KMS-11 (cell line): ENCODE data around the gene HDAC10.

Source experiments
- H2AFZ ChIP-seq: fragments of 200-600 bp; sonication (generic); 2 replicates; pipeline ENCODE4 v1.6.1; 2016; ENCODE audit warnings: antibody characterized with exemption, mixed run types, low read depth
- H3K27ac ChIP-seq: fragments of 200-600 bp; sonication (generic); 2 replicates; pipeline ENCODE4 v1.6.1; 2016; ENCODE audit warnings: mild to moderate bottlenecking, mixed run types
- H3K27me3 ChIP-seq: fragments of 200-600 bp; sonication (generic); 2 replicates; pipeline ENCODE4 v1.6.1; 2017; ENCODE audit warnings: mild to moderate bottlenecking, low read depth, mixed run types, moderate library complexity; ENCODE audit not compliant: insufficient read depth
- H3K36me3 ChIP-seq: fragments of 200-600 bp; sonication (generic); 2 replicates; pipeline ENCODE4 v1.6.1; 2017; ENCODE audit warnings: mild to moderate bottlenecking, mixed run types; ENCODE audit not compliant: insufficient read depth
- H3K4me1 ChIP-seq: fragments of 200-600 bp; sonication (generic); 2 replicates; pipeline ENCODE4 v1.6.1; 2016; ENCODE audit warnings: mild to moderate bottlenecking, low read depth, mixed run types; ENCODE audit not compliant: poor library complexity, severe bottlenecking
- H3K4me2 ChIP-seq: fragments of 200-600 bp; sonication (generic); 2 replicates; pipeline ENCODE4 v1.7.0; 2016; ENCODE audit warnings: mild to moderate bottlenecking, mixed run types
- H3K4me3 ChIP-seq: fragments of 200-600 bp; sonication (generic); IDR thresholded peaks from 2 replicates; pipeline ENCODE4 v1.6.1; 2017; ENCODE audit warnings: low read depth, low read length, mixed read lengths; ENCODE audit not compliant: insufficient read depth
- H3K79me2 ChIP-seq: fragments of 200-600 bp; sonication (generic); 2 replicates; pipeline ENCODE4 v1.6.1; 2016; ENCODE audit warnings: low read depth, mixed run types; ENCODE audit not compliant: insufficient read depth
- H3K9ac ChIP-seq: fragments of 200-600 bp; sonication (generic); 2 replicates; pipeline ENCODE4 v1.6.1; 2016; ENCODE audit warnings: mild to moderate bottlenecking, mixed run types
- H4K20me1 ChIP-seq: fragments of 200-600 bp; sonication (generic); 2 replicates; pipeline ENCODE4 v1.6.1; 2016; ENCODE audit warnings: mild to moderate bottlenecking, mixed run types; ENCODE audit not compliant: insufficient read depth
- TF ChIP-seq, protein P1 (sequence below): fragments of 200-600 bp; sonication (generic); conservative IDR thresholded peaks from 2 replicates; pipeline ENCODE4 v1.6.1; 2017; ENCODE audit warnings: low read depth, mild to moderate bottlenecking, antibody characterized with exemption, low read length, moderate library complexity, mixed read lengths

Gene HDAC10

DNA sequence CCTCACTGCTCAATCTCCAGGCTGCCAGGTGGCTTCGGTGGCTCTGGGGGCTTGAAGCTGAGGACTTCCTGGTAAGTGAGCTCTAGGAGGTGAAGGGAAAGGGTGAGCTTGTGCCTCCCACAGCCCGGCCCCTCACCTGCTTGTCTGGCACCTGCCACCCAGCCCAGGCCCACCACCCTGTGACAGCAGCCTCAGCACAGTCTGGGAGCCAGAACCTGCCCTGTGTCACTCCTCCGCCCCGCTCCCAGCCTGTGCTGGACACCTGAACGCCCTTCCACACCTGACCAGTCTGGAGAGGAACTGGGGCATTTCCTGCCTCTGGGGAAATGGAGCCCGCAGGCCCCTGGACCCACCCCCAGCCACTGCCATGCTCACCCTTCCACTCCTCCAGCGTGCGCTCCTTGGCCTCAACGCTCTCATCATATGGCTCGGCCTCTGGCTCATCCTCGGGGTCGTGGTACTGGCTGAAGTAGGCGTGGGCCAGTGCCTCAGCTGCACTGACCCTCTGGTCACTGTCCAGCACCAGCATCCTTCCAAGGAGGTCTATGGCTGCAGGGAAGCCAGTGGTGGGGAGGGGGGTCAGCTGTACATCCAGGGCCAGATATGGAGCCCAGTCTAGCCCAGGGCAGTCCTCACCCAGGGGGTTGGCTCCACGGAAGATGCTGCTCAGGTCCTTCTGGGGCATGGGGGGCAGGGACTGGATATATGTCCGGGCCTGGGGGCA, 14.0 kb upstream of the HDAC10 start:
- TF ChIP-seq, protein P1, sequence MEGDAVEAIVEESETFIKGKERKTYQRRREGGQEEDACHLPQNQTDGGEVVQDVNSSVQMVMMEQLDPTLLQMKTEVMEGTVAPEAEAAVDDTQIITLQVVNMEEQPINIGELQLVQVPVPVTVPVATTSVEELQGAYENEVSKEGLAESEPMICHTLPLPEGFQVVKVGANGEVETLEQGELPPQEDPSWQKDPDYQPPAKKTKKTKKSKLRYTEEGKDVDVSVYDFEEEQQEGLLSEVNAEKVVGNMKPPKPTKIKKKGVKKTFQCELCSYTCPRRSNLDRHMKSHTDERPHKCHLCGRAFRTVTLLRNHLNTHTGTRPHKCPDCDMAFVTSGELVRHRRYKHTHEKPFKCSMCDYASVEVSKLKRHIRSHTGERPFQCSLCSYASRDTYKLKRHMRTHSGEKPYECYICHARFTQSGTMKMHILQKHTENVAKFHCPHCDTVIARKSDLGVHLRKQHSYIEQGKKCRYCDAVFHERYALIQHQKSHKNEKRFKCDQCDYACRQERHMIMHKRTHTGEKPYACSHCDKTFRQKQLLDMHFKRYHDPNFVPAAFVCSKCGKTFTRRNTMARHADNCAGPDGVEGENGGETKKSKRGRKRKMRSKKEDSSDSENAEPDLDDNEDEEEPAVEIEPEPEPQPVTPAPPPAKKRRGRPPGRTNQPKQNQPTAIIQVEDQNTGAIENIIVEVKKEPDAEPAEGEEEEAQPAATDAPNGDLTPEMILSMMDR = no peak
- H2AFZ ChIP-seq = no peak overlapping the region
- H4K20me1 ChIP-seq = no peaks in the 10 kb centered on the region
- no peak overlapping the region for H3K4me2 ChIP-seq
- H3K27ac ChIP-seq = no peak overlapping the region
- H3K9ac ChIP-seq = no peak overlapping the region
- no peak overlapping the region for H3K4me3 ChIP-seq
- H3K36me3 ChIP-seq = no peaks in the 10 kb centered on the region
- no peaks in the 10 kb centered on the region for H3K79me2 ChIP-seq
- no peaks in the 10 kb centered on the region for H3K27me3 ChIP-seq
- H3K4me1 ChIP-seq = peaks cover 14% of the 10 kb centered on the region

DNA sequence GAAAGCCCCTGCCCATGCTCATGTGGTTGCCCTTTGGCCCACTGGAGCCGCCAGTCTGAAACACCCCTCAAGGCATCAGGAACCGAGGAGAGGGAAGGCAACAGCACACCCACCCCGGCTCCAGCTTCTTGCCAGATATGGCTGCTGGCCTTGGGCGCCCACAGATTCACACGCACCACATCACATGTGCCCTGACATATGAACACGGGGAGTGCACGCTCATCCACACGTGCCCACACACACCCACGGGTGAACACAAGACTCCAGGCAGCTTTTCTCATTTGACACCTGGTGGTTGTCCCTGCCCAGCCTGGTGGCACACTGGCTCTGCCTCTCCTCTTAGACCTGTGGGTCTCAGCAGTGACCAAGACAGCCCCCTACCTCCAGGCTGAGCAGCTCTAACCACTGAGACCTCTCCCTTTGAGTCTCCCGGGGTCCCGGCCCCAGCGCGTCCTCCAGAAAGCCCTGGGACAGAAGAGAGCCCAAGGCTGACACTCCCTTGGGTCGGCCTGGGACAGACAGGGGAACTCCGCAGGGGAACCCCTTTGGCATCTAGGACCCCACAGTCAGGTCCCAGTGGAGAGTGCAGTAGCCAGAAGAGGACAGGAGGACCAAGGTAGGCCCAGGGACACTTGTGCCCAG, 13.2 kb upstream of the HDAC10 start:
- Histone ChIP-seq H3K4me3 (no peak overlapping the region), H3K79me2 (no peaks in the 10 kb centered on the region), H4K20me1 (no peaks in the 10 kb centered on the region), H3K36me3 (no peaks in the 10 kb centered on the region), H3K27ac (no peak overlapping the region), H3K9ac (no peak overlapping the region), H2AFZ (no peak overlapping the region), H3K4me1 (peaks cover 10% of the 10 kb centered on the region), H3K27me3 (no peaks in the 10 kb centered on the region), H3K4me2 (no peak overlapping the region)
- TF ChIP-seq, protein P1 = no peak

DNA sequence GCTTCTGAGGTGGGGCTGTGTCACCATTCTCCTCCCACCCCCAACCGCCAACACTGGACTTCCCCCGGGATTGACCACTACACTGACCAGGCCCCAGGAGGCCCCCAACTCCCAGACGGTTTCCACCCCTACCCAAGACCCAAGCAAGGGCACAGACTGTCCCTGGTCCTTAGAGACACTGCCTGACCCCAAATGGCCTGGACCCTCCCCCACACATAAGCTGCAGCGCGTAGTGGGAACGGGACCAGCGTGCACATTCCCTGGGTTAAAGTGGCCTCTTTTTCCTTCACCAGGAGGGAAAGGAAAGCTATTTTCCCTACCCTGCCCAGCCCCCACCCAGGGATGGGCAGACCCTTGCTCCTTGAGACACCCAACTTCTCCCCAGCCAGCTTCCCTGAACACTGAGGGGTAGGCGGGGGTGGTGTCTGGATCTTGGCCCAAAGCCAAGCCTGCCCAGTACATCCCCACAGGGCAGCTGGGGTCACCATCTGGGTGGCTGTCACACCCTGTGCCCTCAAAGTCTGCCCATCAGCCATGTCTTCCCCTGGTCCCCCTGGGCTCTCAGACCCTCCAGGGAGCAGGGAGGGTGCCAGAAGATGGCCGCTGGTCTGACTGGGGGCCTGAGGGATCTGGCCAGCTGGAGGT, 12.0 kb upstream of the HDAC10 start:
- no peak overlapping the region for H3K27ac ChIP-seq
- no peak overlapping the region for H3K4me3 ChIP-seq
- peaks cover 10% of the 10 kb centered on the region for H3K4me1 ChIP-seq

DNA sequence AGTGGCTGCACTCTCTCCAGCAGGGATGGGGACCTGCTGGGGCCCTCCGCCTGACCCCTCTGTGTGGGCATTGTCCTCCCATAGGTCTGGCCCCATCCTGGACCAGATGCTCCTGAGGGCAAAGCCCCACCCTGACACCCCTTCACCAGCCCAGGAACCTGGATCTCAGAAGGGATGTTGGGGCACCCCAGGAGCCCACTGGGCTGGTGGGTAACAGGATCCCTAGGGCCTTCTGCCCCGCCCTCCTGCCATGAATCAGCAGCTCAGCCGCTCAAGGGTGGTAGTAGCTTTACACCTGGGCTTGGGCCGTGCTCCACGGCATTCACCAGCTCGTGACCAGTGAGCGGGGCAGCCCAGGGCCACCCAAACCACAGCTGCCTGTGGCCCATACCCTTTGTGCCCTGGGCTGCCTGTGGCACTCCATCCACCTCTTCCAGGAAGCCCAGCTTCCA, 11.4 kb upstream of the HDAC10 start:
- H3K27ac ChIP-seq = no peak overlapping the region
- no peak overlapping the region for H3K4me3 ChIP-seq
- no peak overlapping the region for H3K9ac ChIP-seq
- H2AFZ ChIP-seq = no peak overlapping the region
- H4K20me1 ChIP-seq = no peaks in the 10 kb centered on the region
- no peaks in the 10 kb centered on the region for H3K79me2 ChIP-seq
- H3K36me3 ChIP-seq = no peaks in the 10 kb centered on the region
- H3K27me3 ChIP-seq = no peaks in the 10 kb centered on the region
- no peak overlapping the region; the same call in 1 of the 2 replicates for H3K4me2 ChIP-seq
- peaks cover 10% of the 10 kb centered on the region for H3K4me1 ChIP-seq
- TF ChIP-seq, protein P1 = no peak

More for the DNA sequence above, 12.0 kb upstream of the HDAC10 start:
- H3K9ac ChIP-seq = no peak overlapping the region
- H3K4me2 ChIP-seq = no peak overlapping the region
- H3K79me2 ChIP-seq = no peaks in the 10 kb centered on the region
- H3K36me3 ChIP-seq = no peaks in the 10 kb centered on the region
- no peaks in the 10 kb centered on the region for H3K27me3 ChIP-seq
- H2AFZ ChIP-seq = no peak overlapping the region
- H4K20me1 ChIP-seq = no peaks in the 10 kb centered on the region
- TF ChIP-seq, protein P1 = no peak
